Measurements from ENCODE around the gene HSD17B12. TPM values are rescaled to one million over a fixed set of nuclear protein-coding genes. Genes with fewer than 3 reads are reported as not detected.

Gene HSD17B12
- total and polyA plus RNA-seq, 2 of the 8 experiments (the other 6 are each of a cell fraction or from before 2014, with no cell fraction given): 46.0 to 121 TPM

DNA sequence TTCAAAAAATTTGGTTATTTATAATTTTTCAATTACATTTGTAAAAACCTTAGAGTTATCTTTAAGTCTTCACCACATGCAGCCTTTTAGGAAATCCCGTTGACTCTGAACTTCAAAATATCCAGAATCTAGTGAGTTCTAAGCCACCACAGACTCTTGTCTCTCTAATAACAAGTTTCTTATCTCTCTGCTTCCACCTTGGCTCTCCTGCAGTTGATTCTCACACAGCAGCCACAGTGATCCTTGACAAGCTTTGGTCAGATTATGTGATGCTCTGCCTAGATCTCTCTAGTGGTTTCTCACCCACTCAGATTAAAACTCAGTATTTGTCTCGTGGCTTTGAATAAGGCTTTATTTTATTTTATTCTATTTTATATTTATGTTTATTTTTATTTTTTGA, 8.6 kb downstream of the HSD17B12 start:
- WGBS, 2 experiments (ENCODE audit: extremely low coverage in 1 of 2, insufficient coverage in 1 of 2, insufficient read length in 1 of 2, insufficient replicate concordance in 2 of 2, low coverage in 1 of 2, low lambda C conversion rate in 2 of 2, missing lambda C conversion rate in 1 of 2): 91% methylated on average over 2 of the region's 2 CpGs; no CpG with 5 or more reads in 1 of the 2 experiments
- Histone ChIP-seq H4K91ac (replicated peaks; ENCODE audit: insufficient read length, low read length) (no peak overlapping the region), H3K27me3 (replicated peaks in 1 of 4; ENCODE audit: control insufficient read depth in 3 of 4, extremely low read depth in 1 of 4, insufficient read depth in 3 of 4, low read length in 3 of 4) (no peaks in the 10 kb centered on the region), H2BK5ac (ENCODE audit: low read depth, low read length) (no peak overlapping the region), H3K18ac (ENCODE audit: extremely low read depth, low read length) (no peak overlapping the region), H4K20me1 (replicated peaks in 1 of 2; ENCODE audit: control insufficient read depth in 1 of 2, insufficient read depth in 2 of 2, low read length in 2 of 2) (peaks cover 9 to 24% of the 10 kb centered on the region in 2 experiments), H3K14ac (ENCODE audit: insufficient read length) (no peak overlapping the region), H3K4me3 (ENCODE audit: extremely low read depth in 1 of 4, insufficient read depth in 2 of 4, low read depth in 3 of 4, low read length in 4 of 4) (no peak overlapping the region), H3K4ac (replicated peaks; ENCODE audit: insufficient read length, low read depth, low read length) (no peak overlapping the region), H3K9ac (replicated peaks in 1 of 4; ENCODE audit: extremely low read depth in 1 of 4, low read depth in 3 of 4, low read length in 3 of 4) (no peak overlapping the region), H3K23ac (ENCODE audit: insufficient read length) (no peak overlapping the region), H3K79me1 (ENCODE audit: low read depth, low read length) (peaks cover 3% of the 10 kb centered on the region; the same call in 1 of the 2 replicates), H2BK15ac (ENCODE audit: low read length) (no peak overlapping the region), H3K9me3 (ENCODE audit: insufficient read depth in 2 of 2, low read depth in 1 of 2, low read length in 1 of 2) (no peaks in the 10 kb centered on the region), H3K56ac (replicated peaks; ENCODE audit: insufficient read length, low read depth, low read length) (no peak overlapping the region), H2AFZ (ENCODE audit: low read length) (no peak overlapping the region), H4K5ac (ENCODE audit: insufficient read length, low read depth, low read length) (no peak overlapping the region), H3K23me2 (ENCODE audit: low read depth, low read length) (no peaks in the 10 kb centered on the region; the same call in 1 of the 2 replicates), H2AK5ac (ENCODE audit: low read depth, low read length) (no peak overlapping the region), H3K4me1 (replicated peaks in 1 of 4; ENCODE audit: control insufficient read depth in 3 of 4, insufficient read depth in 4 of 4, low read length in 3 of 4) (peaks cover 0 to 5% (median 2%) of the 10 kb centered on the region in 4 experiments; a peak in 3 of 7 replicates), H3K36me3 (ENCODE audit: control insufficient read depth in 2 of 4, insufficient read depth in 4 of 4, low read length in 3 of 4) (peaks cover 0 to 4% (median under 1%) of the 10 kb centered on the region in 4 experiments; a peak in 2 of 8 replicates), H4K8ac (ENCODE audit: extremely low read depth, insufficient read depth, low read length) (no peak overlapping the region), H3K4me2 (ENCODE audit: insufficient read depth in 1 of 2, low read depth in 2 of 2, low read length in 2 of 2) (no peak overlapping the region), H2BK120ac (replicated peaks; ENCODE audit: low read depth, low read length) (no peak overlapping the region), H3K79me2 (ENCODE audit: control insufficient read depth in 1 of 2, insufficient read depth in 2 of 2, low read length in 2 of 2) (peaks cover 10 to 98% of the 10 kb centered on the region in 2 experiments; a peak in 3 of 4 replicates), H2BK20ac (ENCODE audit: low read length) (no peak overlapping the region), H3K27ac (ENCODE audit: low read depth, low read length) (no peak overlapping the region), H2BK12ac (ENCODE audit: low read depth, low read length) (no peak overlapping the region)
- FAIRE-seq: no peak
- CTCF ChIA-PET (ENCODE audit: partially characterized antibody): no interaction called here
- POLR2A ChIA-PET (ENCODE audit: partially characterized antibody): interaction anchor here (2.3 kb wide), 1 partner anchor 9 kb away, joined by 7 read pairs; the partner anchor contains the start of gene HSD17B12
- no peak for DNase-seq (ENCODE audit: low read depth in 1 of 2, low spot score in 2 of 2)
- TF ChIP-seq SP2 (IDR thresholded peaks at IDR 0.05; ENCODE audit: low read length): no peak
- no peak for TF ChIP-seq EP300 (IDR thresholded peaks at IDR 0.05; ENCODE audit: borderline replicate concordance in 1 of 2, low read depth in 2 of 2, low read length in 2 of 2)
- TF ChIP-seq TBP (IDR thresholded peaks at IDR 0.05; ENCODE audit: low read depth, low read length): no peak

Data from H1 (cell line).